K562 (cell line): Measurements from ENCODE around the gene KRT85. TPM values are rescaled to one million over a fixed set of nuclear protein-coding genes. Genes with fewer than 3 reads are reported as not detected.

ENCODE experiments used
- ATAC-seq: fragments of 200-7000 bp; cut with Tn5 transposase; 3 replicates; pipeline ENCODE4 v1.9.1; 2020; ENCODE audit warnings: moderate library complexity
- BruUV-seq: library from RNA; stranded (reverse); fragments of 400-500 nt; replicated peaks from 2 replicates; lab custom pipeline; 2021; lab: Mats Ljungman, UMichigan
- CTCF ChIA-PET: fragments of 300-600 bp; formaldehyde crosslinking; extraction: SDS; loops from one replicate; lab custom pipeline; 2021; ENCODE audit warnings: low intra/inter-chr PET ratio; lab: Yijun Ruan, JAX
- POLR2A ChIA-PET: fragments of 300-600, 350-650 bp; sonication (Branson Sonifier 250); formaldehyde crosslinking; extraction: SDS; loops from one replicate; lab custom pipeline; 2021; ENCODE audit warnings: antibody characterized with exemption, inconsistent platforms; lab: Yijun Ruan, JAX
- DNase-seq, 4 experiments: peaks; one replicate each; pipeline versions ENCODE4 v3.0.0 to v3.0.0-alpha.2; 2011 to 2018; ENCODE audit warnings: low spot score in 3 of 4, mixed read lengths in 3 of 4; ENCODE audit errors: extremely low read depth in 1 of 4
- FAIRE-seq: peaks from 2 replicates; lab custom pipeline; 2011; peaks lifted over from hg19 to GRCh38; lab: Jason Lieb, UNC
- H2AFZ ChIP-seq: 2 replicates; pipeline ENCODE4 v1.6.0; 2011; ENCODE audit warnings: low read depth, low read length, control low read depth, inconsistent platforms
- H3K27ac ChIP-seq: fragments of 200-600 bp; 3 replicates; pipeline ENCODE4 v1.8.0; 2011; ENCODE audit warnings: low read depth, mild to moderate bottlenecking, control low read depth, inconsistent platforms, low read length, moderate library complexity, mixed read lengths; ENCODE audit errors: extremely low read depth
- H3K27me3 ChIP-seq, 2 experiments: fragments of 300-600 bp in 1 of 2; 2 replicates in 1 of 2; 3 replicates in 1 of 2; pipeline versions ENCODE4 v1.6.0 to v1.8.0; 2011; ENCODE audit warnings: inconsistent platforms in 2 of 2, low read length in 2 of 2, mild to moderate bottlenecking in 1 of 2, mixed read lengths in 1 of 2, moderate library complexity in 1 of 2; ENCODE audit not compliant: control insufficient read depth in 2 of 2, insufficient read depth in 2 of 2
- H3K36me3 ChIP-seq: fragments of 300-600 bp; 3 replicates; pipeline ENCODE4 v1.8.0; 2011; ENCODE audit warnings: mild to moderate bottlenecking, low read length, inconsistent platforms; ENCODE audit not compliant: control insufficient read depth, insufficient read depth
- H3K4me1 ChIP-seq, 2 experiments: fragments of 200-600 bp in 1 of 2; replicated peaks in 1 of 2; 2 replicates in 1 of 2; 3 replicates in 1 of 2; pipeline versions ENCODE4 v1.5.1 to v1.8.0; 2011; ENCODE audit warnings: inconsistent platforms in 2 of 2, low read length in 2 of 2, mild to moderate bottlenecking in 1 of 2, mixed read lengths in 1 of 2, moderate library complexity in 1 of 2; ENCODE audit not compliant: control insufficient read depth in 2 of 2, insufficient read depth in 2 of 2
- H3K4me2 ChIP-seq: 2 replicates; pipeline ENCODE4 v1.6.1; 2011; ENCODE audit warnings: low read length, control low read depth, inconsistent platforms, mixed read lengths; ENCODE audit not compliant: insufficient read depth
- H3K4me3 ChIP-seq: fragments of 200-600 bp; sonication (generic), shearing (Covaris generic); 2 replicates; pipeline ENCODE4 v1.5.1; 2016; ENCODE audit warnings: control low read depth, inconsistent platforms
- H3K79me2 ChIP-seq: fragments of 200-600 bp; 3 replicates; pipeline ENCODE4 v1.8.0; 2011; ENCODE audit warnings: low read length, inconsistent platforms; ENCODE audit not compliant: control insufficient read depth, insufficient read depth
- H3K9ac ChIP-seq, 2 experiments: 2 replicates each; pipeline versions ENCODE4 v1.6.0 to v1.6.1; 2011; ENCODE audit warnings: low read depth in 2 of 2, low read length in 2 of 2, control low read depth in 1 of 2, inconsistent platforms in 1 of 2, mild to moderate bottlenecking in 1 of 2, mixed read lengths in 1 of 2; ENCODE audit not compliant: insufficient read depth in 1 of 2
- H3K9me1 ChIP-seq: one replicate; pipeline ENCODE4 v1.6.0; 2011; ENCODE audit warnings: inconsistent platforms, mild to moderate bottlenecking, low read length, moderate library complexity; ENCODE audit not compliant: control insufficient read depth, insufficient read depth
- H3K9me3 ChIP-seq: replicated peaks from 2 replicates; pipeline ENCODE4 v1.5.1; 2011; ENCODE audit warnings: low read depth, low read length, inconsistent platforms; ENCODE audit not compliant: control insufficient read depth, insufficient read depth
- H4K20me1 ChIP-seq: replicated peaks from 2 replicates; pipeline ENCODE4 v1.6.1; 2011; ENCODE audit warnings: low read length, inconsistent platforms, mixed read lengths; ENCODE audit not compliant: control insufficient read depth, insufficient read depth
- DACH1 ChIP-seq: fragments of 450-650 bp; IDR thresholded peaks from 2 replicates; pipeline ENCODE4 v1.6.1; 2018; ENCODE audit not compliant: partially characterized antibody
- FOXO4 ChIP-seq: fragments of 450-650 bp; formaldehyde crosslinking; IDR thresholded peaks from 2 replicates; pipeline ENCODE4 v1.4.0; 2020; ENCODE audit warnings: mild to moderate bottlenecking, moderate library complexity
- NCOA6 ChIP-seq: fragments of 450-650 bp; IDR thresholded peaks from 2 replicates; pipeline ENCODE4 v1.6.1; 2017; ENCODE audit warnings: mild to moderate bottlenecking
- NFE2 ChIP-seq: IDR thresholded peaks from 2 replicates; pipeline ENCODE4 v1.6.1; 2014; ENCODE audit warnings: antibody characterized with exemption, low read depth
- PHF20 ChIP-seq: fragments of 450-650 bp; IDR thresholded peaks from 2 replicates; pipeline ENCODE4 v1.6.1; 2018; ENCODE audit not compliant: partially characterized antibody
- PHF8 ChIP-seq: fragments of 200-600 bp; sonication (generic); IDR thresholded peaks from 2 replicates; pipeline ENCODE4 v1.6.1; 2012; ENCODE audit warnings: mixed run types, mild to moderate bottlenecking, inconsistent platforms, low read length, moderate library complexity, borderline replicate concordance
- POLR2A ChIP-seq: fragments of 450-650 bp; conservative IDR thresholded peaks from 2 replicates; pipeline ENCODE4 v1.6.1; 2016
- RBM34 ChIP-seq: fragments of 200-400 bp; formaldehyde crosslinking; IDR thresholded peaks from 2 replicates; pipeline ENCODE4 v1.6.1; 2018; ENCODE audit warnings: low read length, borderline replicate concordance; ENCODE audit not compliant: insufficient read depth
- SAFB2 ChIP-seq: fragments of 200-400 bp; formaldehyde crosslinking; IDR thresholded peaks from 2 replicates; pipeline ENCODE4 v1.6.1; 2018; ENCODE audit warnings: borderline replicate concordance, low read length, low read depth, moderate library complexity; ENCODE audit not compliant: severe bottlenecking
- SMARCA4 ChIP-seq: fragments of 450-650 bp; IDR thresholded peaks from 2 replicates; pipeline ENCODE4 v1.6.1; 2016
- SMARCB1 ChIP-seq: IDR thresholded peaks from 2 replicates; pipeline ENCODE4 v1.6.1; 2011; ENCODE audit warnings: improper control_type of control experiment, low read depth; ENCODE audit not compliant: insufficient read length
- SMARCC2 ChIP-seq: fragments of 450-650 bp; IDR thresholded peaks from 2 replicates; pipeline ENCODE4 v1.6.1; 2017; ENCODE audit warnings: antibody characterized with exemption, moderate library complexity, mild to moderate bottlenecking, low read depth
- TAF15 ChIP-seq: fragments of 200-400 bp; formaldehyde crosslinking; IDR thresholded peaks from 2 replicates; pipeline ENCODE4 v1.6.1; 2017; ENCODE audit warnings: mild to moderate bottlenecking, low read depth, low read length, moderate library complexity
- TSC22D4 ChIP-seq: fragments of 450-650 bp; IDR thresholded peaks from 2 replicates; pipeline ENCODE4 v1.6.1; 2016; ENCODE audit warnings: missing genetic modification characterization, missing biosample characterization, control low read depth
- ZNF212 ChIP-seq: fragments of 450-650 bp; formaldehyde crosslinking; IDR thresholded peaks from 2 replicates; pipeline ENCODE4 v1.4.0; 2020; ENCODE audit warnings: mild to moderate bottlenecking
- ZNF431 ChIP-seq: sonication (generic); formaldehyde crosslinking; IDR thresholded peaks from 2 replicates; pipeline ENCODE4 v1.8.0; 2022; ENCODE audit warnings: mild to moderate bottlenecking, missing genetic modification reagents
- WGBS: fragments of 100-300 bp; shearing (Covaris generic); methylation state at CpG from one replicate; pipeline ENCODE4 v1.1.6; 2016; ENCODE audit warnings: low coverage, mixed read lengths; ENCODE audit not compliant: insufficient coverage; ENCODE audit errors: missing lambda C conversion rate; 5-methylcytosine and 5-hydroxymethylcytosine counted together
- in situ Hi-C: fragments of 300-500 bp; cut with MboI; formaldehyde crosslinking; loops from 4 replicates; pipeline ENCODE4 v1.15.0; 2018; ENCODE audit warnings: inconsistent platforms, mixed read lengths
- intact Hi-C: fragments of 100-400 bp; cut with micrococcal nuclease; formaldehyde crosslinking; loops from 2 replicates; pipeline ENCODE4 v1.14.2; 2022
- polyA plus RNA-seq, 8 experiments: library from polyadenylated mRNA; depleted of rRNA in 4 of 8; stranded (reverse) in 5 of 8; unstranded in 3 of 8; fragments of >200 nt; fragmentation: Nextera tagmentation in 2 of 8; fragmentation: Illumina TruSeq in 1 of 8; extraction: Ambion mirVana in 2 of 8; extraction: Trizol in 1 of 8; gene quantifications; 2 replicates each; pipeline versions ENCODE4 v1.2.1 to v1.2.3, GENCODE V29; 2011 to 2014; ENCODE audit warnings: inconsistent platforms in 1 of 8, missing spikeins in 1 of 8
- total RNA-seq, 7 experiments: library from RNA; depleted of rRNA in 6 of 7; stranded (reverse); fragments of >200 nt in 6 of 7; fragmentation: Illumina TruSeq in 2 of 7; extraction: Trizol in 2 of 7; gene quantifications; 2 replicates each; pipeline versions ENCODE4 v1.2.1 to v1.2.3, GENCODE V29; 2011 to 2021; ENCODE audit warnings: low replicate concordance in 1 of 7
- TF ChIP-seq, protein P1 (sequence below), 3 experiments: IDR thresholded peaks in 2 of 3; conservative IDR thresholded peaks in 1 of 3; 2 replicates each; pipeline ENCODE4 v1.5.1; 2011 to 2012; ENCODE audit warnings: low read length in 3 of 3, mild to moderate bottlenecking in 3 of 3, control low read depth in 2 of 3, improper control_type of control experiment in 1 of 3, inconsistent platforms in 1 of 3, low read depth in 1 of 3, mixed read lengths in 1 of 3, moderate library complexity in 1 of 3; ENCODE audit not compliant: insufficient read depth in 2 of 3

Gene KRT85
- total and polyA plus RNA-seq, 9 of the 15 experiments (the other 6 are each of a cell fraction or from before 2014, with no cell fraction given), result not detected

DNA sequence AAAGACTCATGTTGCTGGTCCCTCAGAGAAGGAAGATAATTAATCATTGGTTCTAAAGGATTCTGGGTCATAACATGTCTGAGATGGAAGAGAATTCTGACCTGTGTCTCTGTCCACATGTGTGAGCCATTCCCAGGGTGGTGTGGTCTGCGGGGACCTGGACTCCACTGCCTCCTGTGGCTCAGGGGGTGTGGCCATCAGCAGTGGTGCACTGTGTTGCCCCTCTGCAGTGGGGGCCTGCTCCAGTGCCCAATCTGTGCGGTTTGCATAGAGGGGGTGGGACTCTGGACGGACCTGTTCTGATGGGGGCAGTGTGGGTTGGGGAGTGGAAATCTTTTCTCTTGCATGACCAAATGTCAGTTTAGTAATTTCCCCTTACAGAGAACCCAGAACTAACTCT lies 13.5 kb downstream of the KRT85 start (continued):
- TF ChIP-seq RBM34 (no peak), FOXO4 (no peak), POLR2A (no peak), SMARCB1 (no peak), PHF20 (no peak), NFE2 (no peak)

DNA sequence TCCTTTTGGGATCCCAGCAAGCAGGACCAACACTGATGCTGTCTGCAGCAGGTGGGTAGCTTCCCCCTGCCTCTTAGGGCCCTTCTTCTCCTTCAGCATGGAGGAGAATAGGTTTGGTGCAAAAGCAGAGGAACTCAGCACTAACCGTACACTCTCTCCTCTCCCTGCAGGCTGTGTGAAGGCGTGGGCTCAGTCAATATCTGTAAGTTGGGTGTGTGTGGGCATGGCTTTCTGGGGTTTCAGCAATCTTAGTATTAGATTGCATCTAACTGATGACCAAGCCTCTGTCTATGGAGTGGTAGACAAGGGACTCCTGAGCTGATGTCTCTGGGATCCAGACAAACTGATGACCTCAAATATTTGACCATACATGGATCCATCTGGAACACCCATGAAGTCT lies 14.3 kb downstream of the KRT85 start:
- Histone ChIP-seq H3K27me3 (peaks cover 6 to 53% of the 10 kb centered on the region in 2 experiments; a peak in 4 of 5 replicates), H3K27ac (no peak overlapping the region), H3K9me1 (peaks cover 3% of the 10 kb centered on the region), H3K4me3 (no peak overlapping the region), H4K20me1 (0 out of 2 replicates have a peak, but pooled peaks cover 3% of the 10 kb centered on the region), H3K36me3 (no peaks in the 10 kb centered on the region), H3K79me2 (no peaks in the 10 kb centered on the region), H2AFZ (no peak overlapping the region), H3K4me2 (no peak overlapping the region), H3K9me3 (no peaks in the 10 kb centered on the region), H3K9ac (no peak overlapping the region), H3K4me1 (no peaks in the 10 kb centered on the region)
- ATAC-seq (no peak), DNase-seq (no peak), FAIRE-seq (no peak)
- intact Hi-C loops (no loop called here), in situ Hi-C loops (no loop called here)
- WGBS, result 0% methylated on average over 2 of the region's 2 CpGs
- CTCF ChIA-PET, result no interaction called here
- POLR2A ChIA-PET, result interaction anchor here (0.6 to 1.2 kb wide), 2 partner anchors 11 to 165 kb away, joined by 3 read pairs; no protein-coding TSS in a partner anchor
- no TSS peak for BruUV-seq
- TF ChIP-seq DACH1 (no peak), TAF15 (no peak), ZNF212 (no peak), SMARCC2 (no peak), PHF8 (no peak), TSC22D4 (tag) (no peak), SMARCA4 (no peak), SAFB2 (no peak), NCOA6 (no peak), ZNF431 (CRISPR knock-in tag) (no peak)
- TF ChIP-seq, protein P1, sequence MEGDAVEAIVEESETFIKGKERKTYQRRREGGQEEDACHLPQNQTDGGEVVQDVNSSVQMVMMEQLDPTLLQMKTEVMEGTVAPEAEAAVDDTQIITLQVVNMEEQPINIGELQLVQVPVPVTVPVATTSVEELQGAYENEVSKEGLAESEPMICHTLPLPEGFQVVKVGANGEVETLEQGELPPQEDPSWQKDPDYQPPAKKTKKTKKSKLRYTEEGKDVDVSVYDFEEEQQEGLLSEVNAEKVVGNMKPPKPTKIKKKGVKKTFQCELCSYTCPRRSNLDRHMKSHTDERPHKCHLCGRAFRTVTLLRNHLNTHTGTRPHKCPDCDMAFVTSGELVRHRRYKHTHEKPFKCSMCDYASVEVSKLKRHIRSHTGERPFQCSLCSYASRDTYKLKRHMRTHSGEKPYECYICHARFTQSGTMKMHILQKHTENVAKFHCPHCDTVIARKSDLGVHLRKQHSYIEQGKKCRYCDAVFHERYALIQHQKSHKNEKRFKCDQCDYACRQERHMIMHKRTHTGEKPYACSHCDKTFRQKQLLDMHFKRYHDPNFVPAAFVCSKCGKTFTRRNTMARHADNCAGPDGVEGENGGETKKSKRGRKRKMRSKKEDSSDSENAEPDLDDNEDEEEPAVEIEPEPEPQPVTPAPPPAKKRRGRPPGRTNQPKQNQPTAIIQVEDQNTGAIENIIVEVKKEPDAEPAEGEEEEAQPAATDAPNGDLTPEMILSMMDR (IDR thresholded peaks at IDR 0.05 in 2 of 3, conservative IDR thresholded peaks at IDR 0.05 in 1 of 3; ENCODE audit: insufficient read depth in 2 of 3, low read depth in 1 of 3, low read length in 3 of 3), result no peak
- TF ChIP-seq, all 486 proteins: peak for 0
